HG03045 (cell line): ENCODE measurements around the gene HRAS.
A peak's percentile ranks its signal among the peaks of the same experiment; 100 is the strongest.
"Not testable (repeated sequence)": the region's sequence is repeated elsewhere in the genome, so short reads cannot be mapped to it uniquely, and the experiment has no call there.

Source experiments
- ATAC-seq: cut with Tn5 transposase; IDR thresholded peaks from one replicate; pipeline ENCODE4 v1.9.1; 2021; ENCODE audit warnings: mild to moderate bottlenecking, moderate library complexity; ENCODE audit not compliant: unreplicated experiment

HRAS gene

GRCh38 chr11:535519-536454, at the start of gene HRAS:
Gene HRAS, minus strand, starts transcription at chr11:535576.
- ATAC-seq = peak; percentile 66

GRCh38 chr11:584287-584686, 48.9 kb upstream of the HRAS start:
- no peak for ATAC-seq

- ATAC-seq = no peak
These were observed 46.4 kb upstream of the HRAS start for GRCh38 chr11:581752-582151.

GRCh38 chr11:581342-581741, 46.0 kb upstream of the HRAS start:
- no peak for ATAC-seq

GRCh38 chr11:579830-580601, 44.6 kb upstream of the HRAS start:
- ATAC-seq = no peak

GRCh38 chr11:578276-579035, 43.1 kb upstream of the HRAS start:
- no peak for ATAC-seq

GRCh38 chr11:577611-577894, 42.2 kb upstream of the HRAS start:
- ATAC-seq = no peak

- no peak for ATAC-seq
These were observed 41.6 kb upstream of the HRAS start for GRCh38 chr11:576811-577610.

- peak; percentile 79 for ATAC-seq
These were observed 40.8 kb upstream of the HRAS start, which contains the start of gene PHRF1 for GRCh38 chr11:575996-576768. Gene PHRF1, plus strand, starts transcription at chr11:576470. Its CDS starts 5,043 bp downstream, at chr11:581513.

GRCh38 chr11:575313-575995, 40.1 kb upstream of the HRAS start:
- no peak for ATAC-seq

GRCh38 chr11:574632-575312, 39.4 kb upstream of the HRAS start:
- no peak for ATAC-seq

GRCh38 chr11:574031-574570, 38.7 kb upstream of the HRAS start:
- ATAC-seq = not testable (repeated sequence)

- ATAC-seq = no peak
These were observed 37.9 kb upstream of the HRAS start for GRCh38 chr11:573146-573759.

GRCh38 chr11:571802-572185, 36.4 kb upstream of the HRAS start:
- ATAC-seq = no peak

- ATAC-seq = no peak
These were observed 33.9 kb upstream of the HRAS start for GRCh38 chr11:569158-569885.

GRCh38 chr11:568306-569157, 33.2 kb upstream of the HRAS start:
- peak; percentile 79 for ATAC-seq
